Measurements from ENCODE around the gene LIMK2. TPM values are rescaled to one million over a fixed set of nuclear protein-coding genes. Genes with fewer than 3 reads are reported as not detected.

The LIMK2 gene
- total RNA-seq, 1 experiment from 2014 or later = 27.9 TPM

DNA sequence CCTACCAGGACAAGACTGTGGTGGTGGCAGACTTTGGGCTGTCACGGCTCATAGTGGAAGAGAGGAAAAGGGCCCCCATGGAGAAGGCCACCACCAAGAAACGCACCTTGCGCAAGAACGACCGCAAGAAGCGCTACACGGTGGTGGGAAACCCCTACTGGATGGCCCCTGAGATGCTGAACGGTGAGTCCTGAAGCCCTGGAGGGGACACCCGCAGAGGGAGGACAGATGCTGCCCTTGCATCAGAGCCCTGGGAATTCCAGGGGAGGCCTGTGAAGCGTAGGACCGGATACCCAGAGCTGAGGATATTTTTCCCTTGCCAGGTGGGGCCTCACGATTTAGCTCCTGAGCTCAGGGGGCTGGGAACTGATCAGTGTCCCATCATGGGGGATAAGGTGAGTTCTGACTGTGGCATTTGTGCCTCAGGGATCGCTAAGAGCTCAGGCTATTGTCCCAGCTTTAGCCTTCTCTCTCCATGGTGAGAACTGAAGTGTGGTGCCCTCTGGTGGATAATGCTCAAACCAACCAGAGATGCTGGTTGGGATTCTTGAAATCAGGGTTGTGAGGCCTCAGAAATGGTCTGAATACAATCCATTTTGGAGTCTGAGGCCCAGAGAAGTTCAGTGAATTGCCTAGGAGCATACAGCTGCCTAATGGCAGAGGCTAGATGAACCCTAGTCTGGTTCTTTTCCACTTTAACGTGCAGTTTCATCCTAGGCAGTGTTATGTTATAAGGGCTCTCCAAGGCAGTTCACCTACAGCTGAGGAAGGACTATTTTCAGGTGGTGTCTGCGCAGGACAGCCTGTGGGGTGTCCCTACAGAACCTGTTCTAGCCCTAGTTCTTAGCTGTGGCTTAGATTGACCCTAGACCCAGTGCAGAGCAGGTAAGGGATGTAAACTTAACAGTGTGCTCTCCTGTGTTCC lies 60.7 kb downstream of the LIMK2 start:
- no peaks in the 10 kb centered on the region for H3K4me1 ChIP-seq (ENCODE audit: insufficient read depth, low read length, poor library complexity, severe bottlenecking)
- H3K9me3 ChIP-seq (ENCODE audit: low read depth, low read length, poor library complexity, severe bottlenecking) = no peaks in the 10 kb centered on the region
- intact Hi-C loops (cut with micrococcal nuclease; ENCODE audit: unreplicated experiment) = loop anchor here (2.0 to 5.0 kb wide), 2 partner anchors 60 to 165 kb away; partner anchors contain the start of genes LIMK2 and SELENOM
- CTCF ChIA-PET = interaction anchor here (0.6 to 2.2 kb wide), 13 partner anchors 12 to 666 kb away, joined by 3 to 18 read pairs (median 5); partner anchors contain the start of genes LIMK2, PIK3IP1, RNF185 and TCN2
- no peak overlapping the region for H3K4me3 ChIP-seq (ENCODE audit: low read depth, low read length, poor library complexity, severe bottlenecking)
- peaks cover 10% of the 10 kb centered on the region for H3K36me3 ChIP-seq (ENCODE audit: insufficient read depth, low read length, poor library complexity, severe bottlenecking)
- H3K27me3 ChIP-seq (replicated peaks; ENCODE audit: insufficient read depth, low read depth, low read length, poor library complexity) = no peaks in the 10 kb centered on the region
- TF ChIP-seq, protein P1, sequence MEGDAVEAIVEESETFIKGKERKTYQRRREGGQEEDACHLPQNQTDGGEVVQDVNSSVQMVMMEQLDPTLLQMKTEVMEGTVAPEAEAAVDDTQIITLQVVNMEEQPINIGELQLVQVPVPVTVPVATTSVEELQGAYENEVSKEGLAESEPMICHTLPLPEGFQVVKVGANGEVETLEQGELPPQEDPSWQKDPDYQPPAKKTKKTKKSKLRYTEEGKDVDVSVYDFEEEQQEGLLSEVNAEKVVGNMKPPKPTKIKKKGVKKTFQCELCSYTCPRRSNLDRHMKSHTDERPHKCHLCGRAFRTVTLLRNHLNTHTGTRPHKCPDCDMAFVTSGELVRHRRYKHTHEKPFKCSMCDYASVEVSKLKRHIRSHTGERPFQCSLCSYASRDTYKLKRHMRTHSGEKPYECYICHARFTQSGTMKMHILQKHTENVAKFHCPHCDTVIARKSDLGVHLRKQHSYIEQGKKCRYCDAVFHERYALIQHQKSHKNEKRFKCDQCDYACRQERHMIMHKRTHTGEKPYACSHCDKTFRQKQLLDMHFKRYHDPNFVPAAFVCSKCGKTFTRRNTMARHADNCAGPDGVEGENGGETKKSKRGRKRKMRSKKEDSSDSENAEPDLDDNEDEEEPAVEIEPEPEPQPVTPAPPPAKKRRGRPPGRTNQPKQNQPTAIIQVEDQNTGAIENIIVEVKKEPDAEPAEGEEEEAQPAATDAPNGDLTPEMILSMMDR (conservative IDR thresholded peaks at IDR 0.05; ENCODE audit: low read depth, low read length) = peak; percentile 75
- no peak for TF ChIP-seq EZH2 (IDR thresholded peaks at IDR 0.05; ENCODE audit: borderline replicate concordance, low read depth, low read length, poor library complexity, severe bottlenecking)
- no TSS peak for BruUV-seq (replicated peaks)
- POLR2A ChIA-PET (ENCODE audit: low non-redundant PET) = no interaction called here
- DNase-seq (ENCODE audit: low spot score) = peak; percentile 74
- H3K27ac ChIP-seq (ENCODE audit: low read depth, low read length, poor library complexity, severe bottlenecking) = no peak overlapping the region

DNA sequence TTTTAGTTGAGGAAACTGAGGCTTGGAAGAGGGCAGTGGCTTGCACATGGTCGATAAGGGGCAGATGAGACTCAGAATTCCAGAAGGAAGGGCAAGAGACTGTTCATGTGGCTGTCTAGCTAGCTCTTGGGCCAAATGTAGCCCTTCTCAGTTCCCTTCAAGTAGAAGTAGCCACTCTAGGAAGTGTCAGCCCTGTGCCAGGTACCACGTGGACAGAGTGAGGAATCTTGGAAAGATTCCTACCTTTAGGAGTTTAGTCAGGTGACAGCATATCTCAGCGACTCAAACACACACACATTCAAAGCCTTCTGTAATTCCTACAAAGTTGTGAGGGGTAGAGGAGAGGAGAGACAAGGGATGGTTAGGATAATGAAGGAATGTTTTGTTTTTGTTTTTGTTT lies 61.9 kb downstream of the LIMK2 start:
- no peaks in the 10 kb centered on the region for H3K4me1 ChIP-seq (ENCODE audit: insufficient read depth, low read length, poor library complexity, severe bottlenecking)
- BruUV-seq (replicated peaks) = no TSS peak
- ChIA-PET POLR2A (ENCODE audit: low non-redundant PET) (no interaction called here), CTCF (interaction anchor here (0.6 kb wide), 1 partner anchor 201 kb away, joined by 4 read pairs; no protein-coding TSS in a partner anchor)
- no peak overlapping the region for H3K4me3 ChIP-seq (ENCODE audit: low read depth, low read length, poor library complexity, severe bottlenecking)
- no peaks in the 10 kb centered on the region for H3K9me3 ChIP-seq (ENCODE audit: low read depth, low read length, poor library complexity, severe bottlenecking)
- TF ChIP-seq, protein P1 (conservative IDR thresholded peaks at IDR 0.05; ENCODE audit: low read depth, low read length) = no peak
- no peak for TF ChIP-seq EZH2 (IDR thresholded peaks at IDR 0.05; ENCODE audit: borderline replicate concordance, low read depth, low read length, poor library complexity, severe bottlenecking)
- H3K27me3 ChIP-seq (replicated peaks; ENCODE audit: insufficient read depth, low read depth, low read length, poor library complexity) = no peaks in the 10 kb centered on the region
- no peak for DNase-seq (ENCODE audit: low spot score)
- intact Hi-C loops (cut with micrococcal nuclease; ENCODE audit: unreplicated experiment) = loop anchor here (5.0 kb wide), 1 partner anchor 167 kb away; the partner anchor contains the start of gene SELENOM
- H3K36me3 ChIP-seq (ENCODE audit: insufficient read depth, low read length, poor library complexity, severe bottlenecking) = peaks cover 14% of the 10 kb centered on the region
- no peak overlapping the region for H3K27ac ChIP-seq (ENCODE audit: low read depth, low read length, poor library complexity, severe bottlenecking)

DNA sequence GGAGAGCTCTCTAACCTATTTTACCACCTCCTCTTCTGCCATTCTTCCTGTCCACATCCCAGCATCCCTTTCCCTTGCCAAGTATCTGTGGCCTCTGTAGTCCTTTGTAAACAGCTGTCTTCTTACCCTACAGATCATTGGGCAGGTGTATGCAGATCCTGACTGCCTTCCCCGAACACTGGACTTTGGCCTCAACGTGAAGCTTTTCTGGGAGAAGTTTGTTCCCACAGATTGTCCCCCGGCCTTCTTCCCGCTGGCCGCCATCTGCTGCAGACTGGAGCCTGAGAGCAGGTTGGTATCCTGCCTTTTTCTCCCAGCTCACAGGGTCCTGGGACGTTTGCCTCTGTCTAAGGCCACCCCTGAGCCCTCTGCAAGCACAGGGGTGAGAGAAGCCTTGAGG lies 62.9 kb downstream of the LIMK2 start:
- H3K36me3 ChIP-seq (ENCODE audit: insufficient read depth, low read length, poor library complexity, severe bottlenecking) = peaks cover 14% of the 10 kb centered on the region

More for the DNA sequence above, 62.9 kb downstream of the LIMK2 start:
- BruUV-seq (replicated peaks) = no TSS peak
- intact Hi-C loops (cut with micrococcal nuclease; ENCODE audit: unreplicated experiment) = no loop called here
- ChIA-PET CTCF (interaction anchor here (0.6 kb wide), 1 partner anchor 170 kb away, joined by 3 read pairs; no protein-coding TSS in a partner anchor), POLR2A (ENCODE audit: low non-redundant PET) (no interaction called here)
- Histone ChIP-seq H3K4me3 (ENCODE audit: low read depth, low read length, poor library complexity, severe bottlenecking) (no peak overlapping the region), H3K4me1 (ENCODE audit: insufficient read depth, low read length, poor library complexity, severe bottlenecking) (no peaks in the 10 kb centered on the region), H3K9me3 (ENCODE audit: low read depth, low read length, poor library complexity, severe bottlenecking) (no peaks in the 10 kb centered on the region), H3K27ac (ENCODE audit: low read depth, low read length, poor library complexity, severe bottlenecking) (no peak overlapping the region), H3K27me3 (replicated peaks; ENCODE audit: insufficient read depth, low read depth, low read length, poor library complexity) (no peaks in the 10 kb centered on the region)
- TF ChIP-seq, protein P1 (conservative IDR thresholded peaks at IDR 0.05; ENCODE audit: low read depth, low read length) = no peak
- TF ChIP-seq EZH2 (IDR thresholded peaks at IDR 0.05; ENCODE audit: borderline replicate concordance, low read depth, low read length, poor library complexity, severe bottlenecking) = no peak
- DNase-seq (ENCODE audit: low spot score) = no peak
